Endothelial cell of umbilical vein (primary cell): ENCODE measurements around the gene MS4A10. TPM values are rescaled to one million over a fixed set of nuclear protein-coding genes. Genes with fewer than 3 reads are reported as not detected.

ENCODE experiments used
- BruUV-seq: library from RNA; stranded (reverse); fragments of 400-500 nt; replicated peaks from 2 replicates; lab custom pipeline; 2021; lab: Mats Ljungman, UMichigan
- CTCF ChIA-PET: fragments of 300-600, 350-600 bp; sonication (Branson Sonifier 250); formaldehyde crosslinking; loops from one replicate; lab custom pipeline; 2021; ENCODE audit warnings: antibody characterized with exemption, inconsistent platforms; lab: Charles Lee
- POLR2A ChIA-PET: fragments of 300-600, 350-600 bp; sonication (Branson Sonifier 250); formaldehyde crosslinking; loops from one replicate; lab custom pipeline; 2021; ENCODE audit warnings: antibody characterized with exemption, inconsistent platforms; lab: Charles Lee
- DNase-seq: peaks from one replicate; pipeline ENCODE4 v3.0.0-alpha.2; 2011; ENCODE audit warnings: low read depth, low spot score
- FAIRE-seq: peaks from 2 replicates; lab custom pipeline; 2011; peaks lifted over from hg19 to GRCh38; lab: Jason Lieb, UNC
- H2AFZ ChIP-seq: 2 replicates; pipeline ENCODE4 v1.6.0; 2012; ENCODE audit warnings: low read depth, low read length, control low read depth, inconsistent platforms
- H3K27ac ChIP-seq: 2 replicates; pipeline ENCODE4 v1.5.1; 2011; ENCODE audit warnings: low read depth, mild to moderate bottlenecking, control low read depth, low read length, moderate library complexity; ENCODE audit not compliant: insufficient read depth
- H3K27me3 ChIP-seq, 2 experiments: 2 replicates each; pipeline versions ENCODE4 v1.6.0 to v1.6.1; 2011; ENCODE audit warnings: low read length in 2 of 2, mixed read lengths in 1 of 2; ENCODE audit not compliant: control insufficient read depth in 2 of 2, insufficient read depth in 2 of 2
- H3K36me3 ChIP-seq, 2 experiments: 2 replicates in 1 of 2; 3 replicates in 1 of 2; pipeline ENCODE4 v1.5.1; 2011; ENCODE audit warnings: low read length in 2 of 2, mild to moderate bottlenecking in 1 of 2, moderate library complexity in 1 of 2; ENCODE audit not compliant: control insufficient read depth in 2 of 2, insufficient read depth in 2 of 2; ENCODE audit errors: extremely low read depth in 1 of 2
- H3K4me1 ChIP-seq: 3 replicates; pipeline ENCODE4 v1.5.1; 2011; ENCODE audit warnings: mild to moderate bottlenecking, low read length; ENCODE audit not compliant: control insufficient read depth, insufficient read depth; ENCODE audit errors: extremely low read depth
- H3K4me2 ChIP-seq: 2 replicates; pipeline ENCODE4 v1.6.1; 2011; ENCODE audit warnings: low read length, control low read depth, mixed read lengths; ENCODE audit not compliant: insufficient read depth
- H3K4me3 ChIP-seq, 3 experiments: fragments of 200-600 bp in 1 of 3; sonication (generic), shearing (Covaris generic) in 1 of 3; replicated peaks in 1 of 3; 2 replicates each; pipeline ENCODE4 v1.5.1; 2011 to 2016; ENCODE audit warnings: control low read depth in 3 of 3, low read length in 3 of 3, mild to moderate bottlenecking in 2 of 3, inconsistent platforms in 1 of 3, low read depth in 1 of 3, moderate library complexity in 1 of 3; ENCODE audit not compliant: insufficient read depth in 1 of 3
- H3K79me2 ChIP-seq: 2 replicates; pipeline ENCODE4 v1.6.0; 2012; ENCODE audit warnings: low read length, inconsistent platforms; ENCODE audit not compliant: control insufficient read depth, insufficient read depth
- H3K9ac ChIP-seq: replicated peaks from 2 replicates; pipeline ENCODE3; 2011; ENCODE audit warnings: low read length, control low read depth; ENCODE audit not compliant: insufficient read depth; ENCODE audit errors: extremely low read depth
- H3K9me1 ChIP-seq: replicated peaks from 3 replicates; pipeline ENCODE4 v1.6.0; 2011; ENCODE audit warnings: mild to moderate bottlenecking, low read length; ENCODE audit not compliant: control insufficient read depth, insufficient read depth; ENCODE audit errors: extremely low read depth
- H3K9me3 ChIP-seq: replicated peaks from 2 replicates; pipeline ENCODE4 v1.5.1; 2012; ENCODE audit warnings: low read length, inconsistent platforms; ENCODE audit not compliant: control insufficient read depth, insufficient read depth
- H4K20me1 ChIP-seq: replicated peaks from 2 replicates; pipeline ENCODE3; 2011; ENCODE audit warnings: mild to moderate bottlenecking, low read length; ENCODE audit not compliant: control insufficient read depth, insufficient read depth; ENCODE audit errors: extremely low read depth
- EZH2 ChIP-seq: IDR thresholded peaks from 2 replicates; pipeline ENCODE4 v1.6.1; 2012; ENCODE audit warnings: borderline replicate concordance, low read depth, mild to moderate bottlenecking, moderate library complexity, low read length, inconsistent platforms; ENCODE audit not compliant: severe bottlenecking
- FOS ChIP-seq: IDR thresholded peaks from 2 replicates; pipeline ENCODE4 v1.6.1; 2011; ENCODE audit warnings: mild to moderate bottlenecking, low read length, moderate library complexity, borderline replicate concordance; ENCODE audit not compliant: insufficient read depth
- GATA2 ChIP-seq: IDR thresholded peaks from 2 replicates; pipeline ENCODE4 v1.7.0; 2011; ENCODE audit warnings: low read depth, mild to moderate bottlenecking, moderate library complexity, mixed read lengths, low read length; ENCODE audit not compliant: insufficient read length, insufficient read depth
- JUN ChIP-seq: IDR thresholded peaks from 2 replicates; pipeline ENCODE4 v1.6.1; 2011; ENCODE audit warnings: borderline replicate concordance, low read depth; ENCODE audit not compliant: insufficient read length, insufficient read depth
- MAX ChIP-seq: IDR thresholded peaks from 2 replicates; pipeline ENCODE4 v1.6.1; 2011; ENCODE audit not compliant: insufficient read depth, insufficient read length
- MYC ChIP-seq: IDR thresholded peaks from one replicate; pipeline ENCODE4 v1.6.1; 2011; ENCODE audit warnings: mild to moderate bottlenecking, low read depth, low read length
- POLR2A ChIP-seq: IDR thresholded peaks from 2 replicates; pipeline ENCODE4 v1.6.1; 2012; ENCODE audit warnings: low read depth, mild to moderate bottlenecking, control low read depth, low read length
- POLR2AphosphoS5 ChIP-seq: IDR thresholded peaks from 2 replicates; pipeline ENCODE4 v1.6.1; 2012; ENCODE audit warnings: low read depth, mild to moderate bottlenecking, control low read depth, low read length, moderate library complexity; ENCODE audit not compliant: insufficient read depth
- dilution Hi-C: fragments of 300-500 bp; cut with MboI; formaldehyde crosslinking; loops from one replicate; pipeline ENCODE4 v1.15.0; 2019; ENCODE audit warnings: low sequenced_read_pairs; ENCODE audit not compliant: extremely low pct_ligation_motif_present
- intact Hi-C: fragments of 100-400 bp; cut with micrococcal nuclease; formaldehyde crosslinking; loops from one replicate; pipeline ENCODE4 v1.10.0; 2022
- polyA plus RNA-seq, 4 experiments: library from polyadenylated mRNA; depleted of rRNA in 3 of 4; stranded (reverse) in 3 of 4; unstranded in 1 of 4; fragments of >200 nt; gene quantifications; 2 replicates each; pipeline versions ENCODE4 v1.2.1 to v1.2.3, GENCODE V29; 2011 to 2012; ENCODE audit warnings: missing spikeins in 1 of 4
- total RNA-seq: library from RNA; stranded (reverse); gene quantifications from 2 replicates; pipeline ENCODE4 v1.2.3, GENCODE V29; 2021
- TF ChIP-seq, protein P1 (sequence below), 2 donors: IDR thresholded peaks; 1 replicate in 1 of 2; 2 replicates in 1 of 2; pipeline ENCODE4 v1.5.1; 2011; ENCODE audit warnings: low read length in 2 of 2, mild to moderate bottlenecking in 2 of 2, moderate library complexity in 2 of 2, control low read depth in 1 of 2, inconsistent platforms in 1 of 2, low read depth in 1 of 2; ENCODE audit not compliant: insufficient read depth in 1 of 2; ENCODE audit errors: extremely low read depth in 1 of 2

MS4A10 gene
- total and polyA plus RNA-seq, 2 donors (not counting 3 experiments of a cell fraction or from before 2014, with no cell fraction given) = not detected

DNA sequence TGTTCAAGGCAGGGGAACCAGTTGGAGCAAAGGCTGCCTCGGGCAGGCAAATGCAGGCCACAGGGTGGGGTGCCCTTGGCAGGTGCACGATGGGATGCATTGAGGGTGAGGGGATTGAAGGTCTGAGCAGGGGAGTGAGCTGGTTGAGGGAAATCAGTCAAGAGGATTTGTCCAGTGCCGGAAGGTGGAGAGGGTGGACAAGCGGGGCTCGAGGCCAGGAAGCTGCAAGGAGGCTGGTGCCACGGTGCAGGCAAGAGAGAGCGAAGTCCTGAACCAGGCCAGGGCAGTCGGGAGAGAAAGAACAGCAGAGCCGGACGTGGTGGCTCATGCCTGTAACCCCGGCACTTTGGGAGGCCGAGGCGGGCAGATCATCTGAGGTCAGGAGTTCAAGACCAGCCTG lies 10.4 kb upstream of the MS4A10 start:
- Histone ChIP-seq H3K36me3 (no peaks in the 10 kb centered on the region), H3K27me3 (no peaks in the 10 kb centered on the region), H3K9ac (no peak overlapping the region), H3K27ac (no peak overlapping the region), H3K9me3 (no peaks in the 10 kb centered on the region), H3K79me2 (no peaks in the 10 kb centered on the region), H3K4me3 (no peak overlapping the region), H2AFZ (no peak overlapping the region), H4K20me1 (no peaks in the 10 kb centered on the region), H3K4me2 (no peak overlapping the region), H3K9me1 (no peaks in the 10 kb centered on the region), H3K4me1 (peaks cover 29% of the 10 kb centered on the region)
- dilution Hi-C loops (no loop called here), intact Hi-C loops (loop anchor here (1.0 to 2.0 kb wide), 6 partner anchors 13 to 412 kb away; no protein-coding TSS in a partner anchor)
- ChIA-PET POLR2A (interaction anchor here (1.4 kb wide), 1 partner anchor 113 kb away, joined by 3 read pairs; no protein-coding TSS in a partner anchor), CTCF (interaction anchor here (1.0 to 7.5 kb wide), 29 partner anchors 8 to 509 kb away, joined by 3 to 148 read pairs (median 4); partner anchors contain the start of gene TMEM109)
- BruUV-seq = no TSS peak
- DNase-seq (no peak), FAIRE-seq (no peak)
- TF ChIP-seq MAX = no peak
- TF ChIP-seq FOS = no peak
- TF ChIP-seq EZH2 = no peak
- TF ChIP-seq POLR2AphosphoS5 = no peak
- no peak for TF ChIP-seq GATA2
- no peak for TF ChIP-seq MYC
- TF ChIP-seq POLR2A = no peak
- TF ChIP-seq JUN = no peak
- TF ChIP-seq, protein P1, sequence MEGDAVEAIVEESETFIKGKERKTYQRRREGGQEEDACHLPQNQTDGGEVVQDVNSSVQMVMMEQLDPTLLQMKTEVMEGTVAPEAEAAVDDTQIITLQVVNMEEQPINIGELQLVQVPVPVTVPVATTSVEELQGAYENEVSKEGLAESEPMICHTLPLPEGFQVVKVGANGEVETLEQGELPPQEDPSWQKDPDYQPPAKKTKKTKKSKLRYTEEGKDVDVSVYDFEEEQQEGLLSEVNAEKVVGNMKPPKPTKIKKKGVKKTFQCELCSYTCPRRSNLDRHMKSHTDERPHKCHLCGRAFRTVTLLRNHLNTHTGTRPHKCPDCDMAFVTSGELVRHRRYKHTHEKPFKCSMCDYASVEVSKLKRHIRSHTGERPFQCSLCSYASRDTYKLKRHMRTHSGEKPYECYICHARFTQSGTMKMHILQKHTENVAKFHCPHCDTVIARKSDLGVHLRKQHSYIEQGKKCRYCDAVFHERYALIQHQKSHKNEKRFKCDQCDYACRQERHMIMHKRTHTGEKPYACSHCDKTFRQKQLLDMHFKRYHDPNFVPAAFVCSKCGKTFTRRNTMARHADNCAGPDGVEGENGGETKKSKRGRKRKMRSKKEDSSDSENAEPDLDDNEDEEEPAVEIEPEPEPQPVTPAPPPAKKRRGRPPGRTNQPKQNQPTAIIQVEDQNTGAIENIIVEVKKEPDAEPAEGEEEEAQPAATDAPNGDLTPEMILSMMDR (IDR thresholded peaks at IDR 0.05; ENCODE audit: extremely low read depth in 1 of 2, insufficient read depth in 1 of 2, low read depth in 1 of 2, low read length in 2 of 2) = no peak
